GM12801 (cell line): ENCODE results near the gene TEF.

ENCODE experiments used
- CTCF ChIP-seq: IDR thresholded peaks from one replicate; pipeline ENCODE4 v1.5.1; 2011; ENCODE audit warnings: control low read depth; ENCODE audit not compliant: insufficient read length; ENCODE audit errors: extremely low read depth

Gene TEF

GRCh38 chr22:41411021-41411851 lies 29.5 kb downstream of the TEF start:
- TF ChIP-seq CTCF, result no peak

DNA sequence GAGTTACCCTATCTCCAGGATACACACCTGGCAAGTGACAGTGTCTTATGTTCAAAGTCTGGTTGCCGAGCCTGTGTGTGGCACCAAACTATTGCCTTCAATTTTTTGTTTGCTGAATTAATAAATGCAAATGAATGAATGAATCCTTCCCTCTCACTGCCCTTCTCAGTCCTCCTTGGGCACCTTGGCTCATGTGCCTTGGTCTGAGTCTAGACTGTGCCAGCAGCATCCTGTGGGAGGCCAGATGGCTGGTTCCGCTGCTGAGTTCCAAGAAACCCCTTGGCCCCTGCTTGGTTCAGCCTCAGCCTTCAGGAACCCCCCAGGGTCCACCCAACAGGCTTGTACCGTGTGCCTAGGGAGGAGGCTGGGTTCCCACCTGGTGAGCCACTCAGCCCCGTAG lies 33.8 kb downstream of the TEF start:
- no peak for TF ChIP-seq CTCF

GRCh38 chr22:41417622-41418390 lies 36.1 kb downstream of the TEF start:
- no peak for TF ChIP-seq CTCF

DNA sequence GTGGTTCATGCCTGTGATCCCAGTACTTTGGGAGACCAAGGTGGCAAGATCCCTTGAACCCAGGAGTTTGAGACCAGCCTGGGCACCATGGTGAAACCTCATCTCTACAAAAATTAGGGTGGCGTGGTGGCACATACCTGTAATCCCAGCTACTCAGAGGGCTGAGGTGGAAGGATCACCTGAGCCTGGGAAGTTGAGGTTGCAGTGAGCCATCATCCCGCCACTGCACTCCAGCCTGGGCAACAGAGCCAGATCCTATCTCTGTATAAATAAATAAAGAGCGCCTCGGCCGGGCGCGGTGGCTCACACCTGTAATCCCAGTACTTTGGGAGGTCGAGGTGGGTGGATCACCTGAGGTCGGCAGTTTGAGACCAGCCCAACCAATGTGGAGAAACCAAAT lies 37.0 kb downstream of the TEF start:
- TF ChIP-seq CTCF, result no peak

DNA sequence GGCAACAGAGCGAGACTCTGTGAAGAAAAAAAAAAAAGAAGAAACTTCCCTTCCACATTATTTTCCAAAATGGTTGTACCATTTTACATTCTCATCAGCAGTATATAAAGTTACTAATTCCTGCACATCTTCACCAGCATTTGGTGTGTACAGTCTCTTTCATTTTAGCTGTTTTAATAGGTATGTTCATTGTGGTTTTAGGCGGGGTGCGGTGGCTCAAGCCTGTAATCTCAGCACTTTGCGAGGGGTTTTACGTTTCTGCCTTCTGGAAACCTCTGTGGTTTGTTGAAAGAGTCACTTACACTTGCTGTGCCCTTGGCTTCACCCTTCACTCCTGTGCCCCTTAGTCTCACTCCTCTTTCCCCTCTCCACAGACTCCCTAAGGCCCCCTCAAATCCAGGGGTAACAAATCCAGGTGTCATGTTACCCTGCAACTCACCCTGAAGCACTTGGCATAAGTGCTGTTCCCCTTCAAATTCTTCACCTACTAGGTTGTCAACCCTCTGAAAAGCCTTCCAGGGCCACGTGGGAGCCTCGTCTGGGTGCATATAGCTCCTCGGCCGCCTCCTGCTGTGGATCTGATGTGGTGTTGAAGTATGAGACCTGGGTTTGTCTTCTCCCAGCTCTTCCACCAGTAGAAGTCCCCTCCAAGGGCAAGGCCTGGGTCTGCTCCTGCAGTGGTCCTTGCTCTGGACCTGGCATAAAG lies 44.1 kb downstream of the TEF start:
- no peak for TF ChIP-seq CTCF

DNA sequence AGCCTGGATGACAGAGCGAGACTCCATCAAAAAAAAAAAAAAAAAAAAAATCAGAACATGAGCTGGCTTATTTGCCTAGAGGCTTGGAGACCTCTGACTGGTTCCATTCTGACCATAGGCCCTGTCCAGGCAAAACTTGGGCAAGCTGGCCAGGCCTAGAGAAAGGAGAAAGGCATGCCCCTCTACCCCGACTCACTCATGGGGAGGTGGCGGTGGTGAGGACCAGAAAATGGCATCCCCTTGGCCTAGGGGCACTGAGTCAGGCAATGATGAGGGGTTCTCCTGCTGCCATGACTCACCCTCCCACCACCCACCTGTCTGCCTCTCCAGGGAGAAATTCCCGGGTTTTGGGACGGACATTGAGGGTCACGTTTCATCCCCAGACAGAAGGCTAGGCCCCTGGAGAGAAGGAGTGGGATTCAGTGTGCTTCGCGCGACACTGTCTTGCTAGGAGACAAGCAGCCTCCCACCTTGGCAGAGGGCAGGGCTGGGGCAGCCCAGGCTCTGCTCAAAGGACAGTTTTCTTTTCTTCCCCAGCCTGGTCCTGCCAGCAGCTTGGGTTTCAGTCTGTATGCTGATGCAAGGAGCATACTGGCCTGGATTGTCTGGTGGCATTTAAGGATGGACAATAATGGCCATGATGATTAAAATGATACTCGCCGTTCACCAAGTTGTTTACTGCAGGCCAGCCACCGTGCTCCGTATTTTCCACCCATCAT lies 47.6 kb downstream of the TEF start:
- TF ChIP-seq CTCF, result no peak

GRCh38 chr22:41429951-41430332 lies 48.2 kb downstream of the TEF start:
- TF ChIP-seq CTCF, result no peak
